Hepatocyte (in vitro differentiated cells): Measurements from ENCODE around the gene PRDX6.

Source experiments
- EZH2 ChIP-seq: fragments of 200-600 bp; sonication (generic); IDR thresholded peaks from 2 replicates; pipeline ENCODE4 v1.6.1; 2016; ENCODE audit warnings: antibody characterized with exemption, mild to moderate bottlenecking, borderline replicate concordance
- EZH2phosphoT487 ChIP-seq: fragments of 200-600 bp; sonication (generic); IDR thresholded peaks from one replicate; pipeline ENCODE4 v1.6.1; 2018; ENCODE audit warnings: antibody characterized with exemption, mild to moderate bottlenecking, low read depth, moderate library complexity; ENCODE audit not compliant: unreplicated experiment, severe bottlenecking
- TF ChIP-seq, protein P1 (sequence below): fragments of 200-600 bp; sonication (generic); IDR thresholded peaks from 2 replicates; pipeline ENCODE4 v1.5.1; 2016; ENCODE audit warnings: antibody characterized with exemption, mild to moderate bottlenecking; ENCODE audit not compliant: poor library complexity

DNA sequence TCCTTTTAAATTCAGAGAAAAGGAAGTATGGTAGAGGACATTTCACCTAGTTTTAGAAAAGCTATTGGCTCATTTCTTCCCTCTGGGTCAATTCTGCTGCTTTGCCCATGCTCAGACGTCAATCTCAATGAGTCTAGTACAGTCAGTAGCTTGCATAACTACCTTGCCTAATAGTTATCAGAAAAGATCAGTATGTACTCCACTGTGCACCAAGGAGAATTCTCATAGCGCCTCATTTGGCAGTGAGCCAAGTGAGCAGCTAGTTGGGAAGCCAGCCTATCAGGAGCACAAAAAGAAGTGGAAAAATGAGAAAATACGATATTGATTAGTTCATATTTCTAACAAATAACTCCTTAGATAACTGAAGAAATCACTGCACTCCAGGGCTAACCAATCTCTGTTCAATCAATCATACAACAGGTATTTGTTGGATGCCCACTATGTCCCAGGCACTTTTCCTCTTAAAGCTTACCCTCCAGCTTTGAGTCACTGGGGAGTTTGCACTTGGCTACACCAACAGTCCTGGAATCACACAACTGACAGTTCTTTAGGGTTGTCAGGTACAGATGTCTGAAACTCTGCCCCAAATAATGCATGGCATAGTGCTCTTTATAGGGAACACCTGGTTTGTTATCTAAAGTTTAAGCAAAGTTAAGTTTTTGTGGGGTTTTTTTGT is 50.2 kb downstream of the PRDX6 start:
- TF ChIP-seq, protein P1, sequence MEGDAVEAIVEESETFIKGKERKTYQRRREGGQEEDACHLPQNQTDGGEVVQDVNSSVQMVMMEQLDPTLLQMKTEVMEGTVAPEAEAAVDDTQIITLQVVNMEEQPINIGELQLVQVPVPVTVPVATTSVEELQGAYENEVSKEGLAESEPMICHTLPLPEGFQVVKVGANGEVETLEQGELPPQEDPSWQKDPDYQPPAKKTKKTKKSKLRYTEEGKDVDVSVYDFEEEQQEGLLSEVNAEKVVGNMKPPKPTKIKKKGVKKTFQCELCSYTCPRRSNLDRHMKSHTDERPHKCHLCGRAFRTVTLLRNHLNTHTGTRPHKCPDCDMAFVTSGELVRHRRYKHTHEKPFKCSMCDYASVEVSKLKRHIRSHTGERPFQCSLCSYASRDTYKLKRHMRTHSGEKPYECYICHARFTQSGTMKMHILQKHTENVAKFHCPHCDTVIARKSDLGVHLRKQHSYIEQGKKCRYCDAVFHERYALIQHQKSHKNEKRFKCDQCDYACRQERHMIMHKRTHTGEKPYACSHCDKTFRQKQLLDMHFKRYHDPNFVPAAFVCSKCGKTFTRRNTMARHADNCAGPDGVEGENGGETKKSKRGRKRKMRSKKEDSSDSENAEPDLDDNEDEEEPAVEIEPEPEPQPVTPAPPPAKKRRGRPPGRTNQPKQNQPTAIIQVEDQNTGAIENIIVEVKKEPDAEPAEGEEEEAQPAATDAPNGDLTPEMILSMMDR: no peak
- TF ChIP-seq EZH2phosphoT487: no peak
- no peak for TF ChIP-seq EZH2
